WTC11 (cell line): ENCODE measurements around the gene RANBP10. TPM values are rescaled to one million over a fixed set of nuclear protein-coding genes. Genes with fewer than 3 reads are reported as not detected.

ENCODE experiments used
- ATAC-seq: fragments of 200-7000 bp; cut with Tn5 transposase; 2 replicates; pipeline ENCODE4 v1.10.0; 2021; ENCODE audit warnings: mild to moderate bottlenecking, moderate library complexity
- CTCF ChIA-PET: fragments of 300-600 bp; sonication (Branson Sonifier 250); formaldehyde crosslinking; loops from one replicate; lab custom pipeline; 2021; ENCODE audit warnings: antibody characterized with exemption; lab: Charles Lee
- POLR2A ChIA-PET: fragments of 350-600 bp; sonication (Branson Sonifier 250); formaldehyde crosslinking; loops from one replicate; lab custom pipeline; 2021; ENCODE audit warnings: antibody characterized with exemption; lab: Charles Lee
- DNase-seq: peaks from one replicate; pipeline ENCODE4 v3.0.0; 2021; ENCODE audit warnings: low spot score
- H3K27ac Mint-ChIP-seq: 2 replicates; pipeline ENCODE4 v1.8.0; 2021; ENCODE audit warnings: mixed read lengths
- H3K27me3 Mint-ChIP-seq: 2 replicates; pipeline ENCODE4 v1.8.0; 2021; ENCODE audit warnings: low read depth, mild to moderate bottlenecking, moderate library complexity, mixed read lengths
- H3K36me3 Mint-ChIP-seq: 2 replicates; pipeline ENCODE4 v1.8.0; 2021; ENCODE audit warnings: mixed read lengths
- H3K4me1 Mint-ChIP-seq: 2 replicates; pipeline ENCODE4 v1.8.0; 2022; ENCODE audit warnings: mixed read lengths
- H3K4me3 Mint-ChIP-seq: 2 replicates; pipeline ENCODE4 v1.8.0; 2021; ENCODE audit warnings: mild to moderate bottlenecking, moderate library complexity, mixed read lengths
- H3K9me3 Mint-ChIP-seq: 2 replicates; pipeline ENCODE4 v1.8.0; 2021; ENCODE audit warnings: mixed read lengths
- CBFB ChIP-seq: sonication (generic); formaldehyde crosslinking; IDR thresholded peaks from 2 replicates; pipeline ENCODE4 v1.8.1; 2022; ENCODE audit warnings: mild to moderate bottlenecking, low read depth, missing genetic modification reagents
- FOXJ3 ChIP-seq: sonication (generic); formaldehyde crosslinking; IDR thresholded peaks from 2 replicates; pipeline ENCODE4 v1.9.0; 2021; ENCODE audit warnings: missing genetic modification reagents, mild to moderate bottlenecking, borderline replicate concordance
- GABPB1 ChIP-seq: sonication (generic); formaldehyde crosslinking; IDR thresholded peaks from 2 replicates; pipeline ENCODE4 v1.8.1; 2023; ENCODE audit warnings: mild to moderate bottlenecking, missing genetic modification reagents
- GTF2I ChIP-seq: fragments of 250-450 bp; sonication (Bioruptor Pico); conservative IDR thresholded peaks from 2 replicates; pipeline ENCODE4 v1.4.0; 2021; ENCODE audit warnings: mild to moderate bottlenecking
- JUN ChIP-seq: sonication (generic); formaldehyde crosslinking; IDR thresholded peaks from 2 replicates; pipeline ENCODE4 v1.8.0; 2023; ENCODE audit warnings: mild to moderate bottlenecking, missing genetic modification reagents
- KAT7 ChIP-seq: sonication (generic); formaldehyde crosslinking; IDR thresholded peaks from 2 replicates; pipeline ENCODE4 v1.8.1; 2023; ENCODE audit warnings: missing genetic modification reagents, mild to moderate bottlenecking, borderline replicate concordance
- MXD4 ChIP-seq: fragments of 250-450 bp; sonication (Bioruptor Pico); IDR thresholded peaks from 2 replicates; pipeline ENCODE4 v1.8.0; 2021; ENCODE audit warnings: mild to moderate bottlenecking, moderate library complexity, borderline replicate concordance
- NFE2L1 ChIP-seq: sonication (generic); formaldehyde crosslinking; IDR thresholded peaks from 2 replicates; pipeline ENCODE4 v1.8.1; 2023; ENCODE audit warnings: missing genetic modification reagents
- PRRX2 ChIP-seq: fragments of 250-450 bp; sonication (Bioruptor Pico); IDR thresholded peaks from 2 replicates; pipeline ENCODE4 v1.8.0; 2021; ENCODE audit warnings: mild to moderate bottlenecking
- RELA ChIP-seq: sonication (generic); formaldehyde crosslinking; IDR thresholded peaks from 2 replicates; pipeline ENCODE4 v1.8.1; 2022; ENCODE audit warnings: missing genetic modification reagents, mild to moderate bottlenecking, borderline replicate concordance
- SMAD3 ChIP-seq: sonication (generic); formaldehyde crosslinking; IDR thresholded peaks from 2 replicates; pipeline ENCODE4 v1.8.0; 2022; ENCODE audit warnings: missing genetic modification reagents, mild to moderate bottlenecking, borderline replicate concordance
- SMAD4 ChIP-seq: sonication (generic); formaldehyde crosslinking; IDR thresholded peaks from 2 replicates; pipeline ENCODE4 v1.8.0; 2022; ENCODE audit warnings: mild to moderate bottlenecking, missing genetic modification reagents
- SOX15 ChIP-seq: fragments of 250-450 bp; sonication (Bioruptor Pico); IDR thresholded peaks from 2 replicates; pipeline ENCODE4 v1.9.0; 2021; ENCODE audit warnings: mild to moderate bottlenecking
- SP1 ChIP-seq: sonication (generic); formaldehyde crosslinking; conservative IDR thresholded peaks from 2 replicates; pipeline ENCODE4 v1.8.1; 2022; ENCODE audit warnings: missing genetic modification reagents
- ZNF138 ChIP-seq: sonication (generic); formaldehyde crosslinking; conservative IDR thresholded peaks from 2 replicates; pipeline ENCODE4 v1.8.1; 2022; ENCODE audit warnings: mild to moderate bottlenecking, moderate library complexity, missing genetic modification reagents
- ZNF263 ChIP-seq: sonication (generic); formaldehyde crosslinking; IDR thresholded peaks from 2 replicates; pipeline ENCODE4 v1.8.1; 2022; ENCODE audit warnings: low read depth, mild to moderate bottlenecking, moderate library complexity, missing genetic modification reagents
- ZNF423 ChIP-seq: fragments of 250-450 bp; sonication (Bioruptor Pico); IDR thresholded peaks from 2 replicates; pipeline ENCODE4 v2.1.2; 2022; ENCODE audit warnings: mild to moderate bottlenecking, moderate library complexity
- total RNA-seq: library from RNA; stranded (reverse); gene quantifications from 3 replicates; pipeline ENCODE4 v1.2.3, GENCODE V29; 2021
- TF ChIP-seq, protein P1 (sequence below): fragments of 200-600 bp; IDR thresholded peaks from 2 replicates; pipeline ENCODE4 v1.8.0; 2022; ENCODE audit warnings: antibody characterized with exemption
- TF ChIP-seq, protein P2 (sequence below): sonication (generic); formaldehyde crosslinking; IDR thresholded peaks from 2 replicates; pipeline ENCODE4 v1.8.0; 2022; ENCODE audit warnings: mild to moderate bottlenecking, missing genetic modification reagents
- TF ChIP-seq, protein P3 (sequence below): sonication (generic); formaldehyde crosslinking; IDR thresholded peaks from 2 replicates; pipeline ENCODE4 v1.8.1; 2022; ENCODE audit warnings: missing genetic modification reagents, borderline replicate concordance
- TF ChIP-seq, protein P4 (sequence below): fragments of 250-450 bp; sonication (Bioruptor Pico); IDR thresholded peaks from 2 replicates; pipeline ENCODE4 v1.9.0; 2021; ENCODE audit warnings: mild to moderate bottlenecking
- TF ChIP-seq, protein P5 (sequence below): fragments of 250-450 bp; sonication (Bioruptor Pico); IDR thresholded peaks from 2 replicates; pipeline ENCODE4 v2.1.2; 2022; ENCODE audit warnings: mild to moderate bottlenecking, moderate library complexity
- TF ChIP-seq, protein P6 (sequence below): sonication (generic); formaldehyde crosslinking; IDR thresholded peaks from 2 replicates; pipeline ENCODE4 v1.8.1; 2023; ENCODE audit warnings: mild to moderate bottlenecking, moderate library complexity, missing genetic modification reagents
- TF ChIP-seq, protein P7 (sequence below): fragments of 250-450 bp; sonication (Bioruptor Pico); IDR thresholded peaks from 2 replicates; pipeline ENCODE4 v1.8.0; 2021; ENCODE audit warnings: mild to moderate bottlenecking

Gene RANBP10
- total RNA-seq, 1 experiment from 2014 or later: 14.0 TPM

DNA sequence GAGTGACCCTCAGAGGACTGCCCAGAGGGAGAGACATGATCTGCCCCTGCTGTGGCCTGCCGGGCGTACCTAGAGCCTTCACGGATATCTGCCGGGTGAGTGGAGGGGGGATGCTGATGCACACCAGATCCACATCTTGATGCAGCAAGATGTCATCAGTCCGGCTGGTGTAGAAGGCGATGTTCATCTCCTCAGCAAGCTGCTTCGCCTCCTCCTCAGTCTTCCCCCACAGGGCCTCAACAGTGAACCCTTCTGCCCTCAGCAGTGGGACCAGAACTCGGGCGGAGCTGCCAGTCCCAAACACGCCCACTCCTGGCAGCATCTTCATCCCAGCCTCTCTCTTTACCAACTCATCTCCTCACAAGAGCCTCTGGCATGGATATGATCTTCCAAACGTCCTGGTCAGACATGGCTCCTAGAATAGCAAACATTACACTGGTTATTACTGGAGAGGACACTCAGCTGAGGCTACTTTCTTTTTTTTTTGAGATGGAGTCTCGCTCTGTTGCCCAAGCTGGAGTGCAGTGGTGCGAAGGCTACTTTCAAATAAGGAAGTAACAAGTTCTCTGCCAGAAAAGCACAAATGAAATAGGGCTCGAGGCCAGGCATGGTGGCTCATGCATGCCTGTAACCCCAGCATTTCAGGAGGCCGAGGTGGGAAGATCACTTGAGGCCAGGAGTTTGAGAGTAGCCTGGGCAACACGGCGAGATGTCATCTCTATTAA lies 120.8 kb downstream of the RANBP10 start:
- Mint-ChIP-seq H3K27ac (no peak overlapping the region), H3K27me3 (no peaks in the 10 kb centered on the region), H3K9me3 (no peaks in the 10 kb centered on the region), H3K36me3 (peaks cover 16% of the 10 kb centered on the region), H3K4me1 (no peaks in the 10 kb centered on the region), H3K4me3 (no peak overlapping the region)
- ATAC-seq: no peak
- ChIA-PET POLR2A (no interaction called here), CTCF (interaction anchor here (1.0 kb wide), 1 partner anchor 131 kb away, joined by 3 read pairs; no protein-coding TSS in a partner anchor)
- TF ChIP-seq PRRX2 (CRISPR knock-in tag): no peak
- TF ChIP-seq, protein P1, sequence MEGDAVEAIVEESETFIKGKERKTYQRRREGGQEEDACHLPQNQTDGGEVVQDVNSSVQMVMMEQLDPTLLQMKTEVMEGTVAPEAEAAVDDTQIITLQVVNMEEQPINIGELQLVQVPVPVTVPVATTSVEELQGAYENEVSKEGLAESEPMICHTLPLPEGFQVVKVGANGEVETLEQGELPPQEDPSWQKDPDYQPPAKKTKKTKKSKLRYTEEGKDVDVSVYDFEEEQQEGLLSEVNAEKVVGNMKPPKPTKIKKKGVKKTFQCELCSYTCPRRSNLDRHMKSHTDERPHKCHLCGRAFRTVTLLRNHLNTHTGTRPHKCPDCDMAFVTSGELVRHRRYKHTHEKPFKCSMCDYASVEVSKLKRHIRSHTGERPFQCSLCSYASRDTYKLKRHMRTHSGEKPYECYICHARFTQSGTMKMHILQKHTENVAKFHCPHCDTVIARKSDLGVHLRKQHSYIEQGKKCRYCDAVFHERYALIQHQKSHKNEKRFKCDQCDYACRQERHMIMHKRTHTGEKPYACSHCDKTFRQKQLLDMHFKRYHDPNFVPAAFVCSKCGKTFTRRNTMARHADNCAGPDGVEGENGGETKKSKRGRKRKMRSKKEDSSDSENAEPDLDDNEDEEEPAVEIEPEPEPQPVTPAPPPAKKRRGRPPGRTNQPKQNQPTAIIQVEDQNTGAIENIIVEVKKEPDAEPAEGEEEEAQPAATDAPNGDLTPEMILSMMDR: no peak
- no peak for TF ChIP-seq SMAD4
- no peak for TF ChIP-seq SMAD3 (CRISPR knock-in tag)
- TF ChIP-seq CBFB (CRISPR knock-in tag): no peak
- TF ChIP-seq JUN (CRISPR knock-in tag): no peak
- TF ChIP-seq, protein P2, sequence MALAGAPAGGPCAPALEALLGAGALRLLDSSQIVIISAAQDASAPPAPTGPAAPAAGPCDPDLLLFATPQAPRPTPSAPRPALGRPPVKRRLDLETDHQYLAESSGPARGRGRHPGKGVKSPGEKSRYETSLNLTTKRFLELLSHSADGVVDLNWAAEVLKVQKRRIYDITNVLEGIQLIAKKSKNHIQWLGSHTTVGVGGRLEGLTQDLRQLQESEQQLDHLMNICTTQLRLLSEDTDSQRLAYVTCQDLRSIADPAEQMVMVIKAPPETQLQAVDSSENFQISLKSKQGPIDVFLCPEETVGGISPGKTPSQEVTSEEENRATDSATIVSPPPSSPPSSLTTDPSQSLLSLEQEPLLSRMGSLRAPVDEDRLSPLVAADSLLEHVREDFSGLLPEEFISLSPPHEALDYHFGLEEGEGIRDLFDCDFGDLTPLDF (CRISPR knock-in tag): no peak
- TF ChIP-seq ZNF423 (CRISPR knock-in tag): no peak
- no peak for TF ChIP-seq KAT7 (CRISPR knock-in tag)
- TF ChIP-seq SP1 (CRISPR knock-in tag): no peak
- no peak for TF ChIP-seq FOXJ3 (CRISPR knock-in tag)
- TF ChIP-seq NFE2L1: no peak
- TF ChIP-seq RELA (CRISPR knock-in tag): no peak
- no peak for TF ChIP-seq MXD4 (CRISPR knock-in tag)
- TF ChIP-seq, protein P3, sequence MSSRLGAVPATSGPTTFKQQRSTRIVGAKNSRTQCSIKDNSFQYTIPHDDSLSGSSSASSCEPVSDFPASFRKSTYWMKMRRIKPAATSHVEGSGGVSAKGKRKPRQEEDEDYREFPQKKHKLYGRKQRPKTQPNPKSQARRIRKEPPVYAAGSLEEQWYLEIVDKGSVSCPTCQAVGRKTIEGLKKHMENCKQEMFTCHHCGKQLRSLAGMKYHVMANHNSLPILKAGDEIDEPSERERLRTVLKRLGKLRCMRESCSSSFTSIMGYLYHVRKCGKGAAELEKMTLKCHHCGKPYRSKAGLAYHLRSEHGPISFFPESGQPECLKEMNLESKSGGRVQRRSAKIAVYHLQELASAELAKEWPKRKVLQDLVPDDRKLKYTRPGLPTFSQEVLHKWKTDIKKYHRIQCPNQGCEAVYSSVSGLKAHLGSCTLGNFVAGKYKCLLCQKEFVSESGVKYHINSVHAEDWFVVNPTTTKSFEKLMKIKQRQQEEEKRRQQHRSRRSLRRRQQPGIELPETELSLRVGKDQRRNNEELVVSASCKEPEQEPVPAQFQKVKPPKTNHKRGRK: no peak
- no peak for TF ChIP-seq ZNF138 (CRISPR knock-in tag)
- TF ChIP-seq, protein P4, sequence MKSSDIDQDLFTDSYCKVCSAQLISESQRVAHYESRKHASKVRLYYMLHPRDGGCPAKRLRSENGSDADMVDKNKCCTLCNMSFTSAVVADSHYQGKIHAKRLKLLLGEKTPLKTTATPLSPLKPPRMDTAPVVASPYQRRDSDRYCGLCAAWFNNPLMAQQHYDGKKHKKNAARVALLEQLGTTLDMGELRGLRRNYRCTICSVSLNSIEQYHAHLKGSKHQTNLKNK (CRISPR knock-in tag): no peak
- no peak for TF ChIP-seq GABPB1 (CRISPR knock-in tag)
- TF ChIP-seq ZNF263 (CRISPR knock-in tag): no peak
- TF ChIP-seq, protein P5, sequence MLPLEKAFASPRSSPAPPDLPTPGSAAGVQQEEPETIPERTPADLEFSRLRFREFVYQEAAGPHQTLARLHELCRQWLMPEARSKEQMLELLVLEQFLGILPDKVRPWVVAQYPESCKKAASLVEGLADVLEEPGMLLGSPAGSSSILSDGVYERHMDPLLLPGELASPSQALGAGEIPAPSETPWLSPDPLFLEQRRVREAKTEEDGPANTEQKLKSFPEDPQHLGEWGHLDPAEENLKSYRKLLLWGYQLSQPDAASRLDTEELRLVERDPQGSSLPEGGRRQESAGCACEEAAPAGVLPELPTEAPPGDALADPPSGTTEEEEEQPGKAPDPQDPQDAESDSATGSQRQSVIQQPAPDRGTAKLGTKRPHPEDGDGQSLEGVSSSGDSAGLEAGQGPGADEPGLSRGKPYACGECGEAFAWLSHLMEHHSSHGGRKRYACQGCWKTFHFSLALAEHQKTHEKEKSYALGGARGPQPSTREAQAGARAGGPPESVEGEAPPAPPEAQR (CRISPR knock-in tag): no peak
- DNase-seq: no peak

DNA sequence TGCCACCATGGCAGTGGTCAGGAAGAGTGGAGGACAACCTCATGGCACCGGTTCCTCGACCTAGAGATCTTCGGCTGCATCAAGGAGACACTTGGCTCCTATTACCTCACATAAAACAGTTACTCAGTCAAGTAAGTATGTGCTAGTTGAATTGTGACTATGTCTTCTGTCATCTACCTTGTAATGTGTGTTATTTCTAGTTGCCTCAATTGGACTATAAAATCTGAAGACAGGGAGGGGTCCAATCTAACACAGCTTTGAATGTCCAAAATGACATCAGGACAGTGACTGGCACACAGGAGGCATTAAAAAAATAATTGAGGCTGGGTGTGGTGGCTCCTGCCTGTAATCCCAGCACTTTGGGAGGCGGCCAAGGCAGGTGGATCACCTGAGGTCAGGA lies 122.6 kb downstream of the RANBP10 start:
- TF ChIP-seq, protein P6, sequence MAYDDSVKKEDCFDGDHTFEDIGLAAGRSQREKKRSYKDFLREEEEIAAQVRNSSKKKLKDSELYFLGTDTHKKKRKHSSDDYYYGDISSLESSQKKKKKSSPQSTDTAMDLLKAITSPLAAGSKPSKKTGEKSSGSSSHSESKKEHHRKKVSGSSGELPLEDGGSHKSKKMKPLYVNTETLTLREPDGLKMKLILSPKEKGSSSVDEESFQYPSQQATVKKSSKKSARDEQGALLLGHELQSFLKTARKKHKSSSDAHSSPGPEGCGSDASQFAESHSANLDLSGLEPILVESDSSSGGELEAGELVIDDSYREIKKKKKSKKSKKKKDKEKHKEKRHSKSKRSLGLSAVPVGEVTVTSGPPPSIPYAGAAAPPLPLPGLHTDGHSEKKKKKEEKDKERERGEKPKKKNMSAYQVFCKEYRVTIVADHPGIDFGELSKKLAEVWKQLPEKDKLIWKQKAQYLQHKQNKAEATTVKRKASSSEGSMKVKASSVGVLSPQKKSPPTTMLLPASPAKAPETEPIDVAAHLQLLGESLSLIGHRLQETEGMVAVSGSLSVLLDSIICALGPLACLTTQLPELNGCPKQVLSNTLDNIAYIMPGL (CRISPR knock-in tag): no peak
- no peak for TF ChIP-seq JUN (CRISPR knock-in tag)
- TF ChIP-seq GTF2I (CRISPR knock-in tag): no peak
- TF ChIP-seq, protein P7, sequence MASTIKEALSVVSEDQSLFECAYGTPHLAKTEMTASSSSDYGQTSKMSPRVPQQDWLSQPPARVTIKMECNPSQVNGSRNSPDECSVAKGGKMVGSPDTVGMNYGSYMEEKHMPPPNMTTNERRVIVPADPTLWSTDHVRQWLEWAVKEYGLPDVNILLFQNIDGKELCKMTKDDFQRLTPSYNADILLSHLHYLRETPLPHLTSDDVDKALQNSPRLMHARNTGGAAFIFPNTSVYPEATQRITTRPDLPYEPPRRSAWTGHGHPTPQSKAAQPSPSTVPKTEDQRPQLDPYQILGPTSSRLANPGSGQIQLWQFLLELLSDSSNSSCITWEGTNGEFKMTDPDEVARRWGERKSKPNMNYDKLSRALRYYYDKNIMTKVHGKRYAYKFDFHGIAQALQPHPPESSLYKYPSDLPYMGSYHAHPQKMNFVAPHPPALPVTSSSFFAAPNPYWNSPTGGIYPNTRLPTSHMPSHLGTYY (CRISPR knock-in tag): no peak
- TF ChIP-seq SOX15 (CRISPR knock-in tag): no peak
- ChIA-PET CTCF (interaction anchor here (1.6 kb wide), 1 partner anchor 163 kb away, joined by 5 read pairs; no protein-coding TSS in a partner anchor), POLR2A (no interaction called here)
- Mint-ChIP-seq H3K27me3 (no peaks in the 10 kb centered on the region), H3K27ac (no peak overlapping the region), H3K4me3 (no peak overlapping the region), H3K36me3 (peaks cover 16% of the 10 kb centered on the region), H3K4me1 (no peaks in the 10 kb centered on the region), H3K9me3 (no peaks in the 10 kb centered on the region)
- ATAC-seq (no peak), DNase-seq (no peak)
